Upper lobe of right lung (tissue), 1 donor: Measurements from ENCODE around the gene LRMDA. TPM values are rescaled to one million over a fixed set of nuclear protein-coding genes. Genes with fewer than 3 reads are reported as not detected.

ENCODE experiments used
- ATAC-seq: fragments of 200-7000 bp; cut with Tn5 transposase; one replicate; pipeline ENCODE4 v1.9.1; 2020; ENCODE audit warnings: mild to moderate bottlenecking, moderate library complexity
- DNase-seq: peaks from one replicate; pipeline ENCODE4 v3.0.0-alpha.2; 2020
- H3K27ac ChIP-seq: fragments of 200-600 bp; one replicate; pipeline ENCODE4 v1.8.0; 2022
- H3K27me3 ChIP-seq: fragments of 200-600 bp; one replicate; pipeline ENCODE4 v1.8.0; 2022; ENCODE audit warnings: mild to moderate bottlenecking
- H3K36me3 ChIP-seq: fragments of 200-600 bp; one replicate; pipeline ENCODE4 v1.8.0; 2022
- H3K4me1 ChIP-seq: fragments of 200-600 bp; one replicate; pipeline ENCODE4 v1.8.0; 2022
- H3K4me3 ChIP-seq: fragments of 200-600 bp; one replicate; pipeline ENCODE4 v1.8.0; 2022; ENCODE audit warnings: mild to moderate bottlenecking
- H3K9me3 ChIP-seq: fragments of 200-600 bp; one replicate; pipeline ENCODE4 v1.8.0; 2022
- intact Hi-C: fragments of 100-400 bp; cut with DNase I; formaldehyde crosslinking; loops from one replicate; pipeline ENCODE4 v1.11.0; 2022
- total RNA-seq: library from RNA; stranded (reverse); fragmentation: NEBNext Ultra II Directional; extraction: Animal tissue kit (Norgen Biotek cat#: 25700); gene quantifications from one replicate; pipeline ENCODE4 v1.2.1, GENCODE V29; 2021
- TF ChIP-seq, protein P1 (sequence below): fragments of 200-600 bp; IDR thresholded peaks from one replicate; pipeline ENCODE4 v1.8.0; 2022; ENCODE audit warnings: antibody characterized with exemption
- donor health status: DM: no; HTN: yes; CAD: no; lungs with severe emphysema.

LRMDA gene
- total RNA-seq, 1 donor from 2014 or later, result 20.0 TPM

DNA sequence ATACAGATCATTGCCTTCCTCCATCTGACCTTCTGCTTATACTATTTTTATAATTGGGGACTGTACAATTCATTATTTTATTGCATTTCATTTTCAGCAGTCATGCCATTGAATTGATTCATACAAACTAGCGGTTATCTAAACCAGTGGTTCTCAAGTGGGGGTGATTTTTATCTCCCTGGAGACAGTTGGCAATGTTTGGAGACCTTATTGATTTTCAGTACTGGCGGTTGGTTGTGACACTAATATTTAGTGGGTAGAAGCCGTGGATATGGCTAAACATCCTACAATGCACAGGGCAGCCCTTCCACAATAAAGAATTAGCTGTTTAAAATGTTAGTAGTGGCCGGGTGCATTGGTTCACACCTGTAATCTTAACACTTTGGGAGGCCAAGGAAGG lies 765.9 kb downstream of the LRMDA start:
- DNase-seq (no peak), ATAC-seq (no peak)
- Histone ChIP-seq H3K27me3 (no peaks in the 10 kb centered on the region), H3K4me1 (peaks cover 11% of the 10 kb centered on the region), H3K4me3 (no peak overlapping the region), H3K27ac (no peak overlapping the region), H3K9me3 (no peaks in the 10 kb centered on the region), H3K36me3 (no peaks in the 10 kb centered on the region)
- intact Hi-C loops, result no loop called here
- TF ChIP-seq, protein P1, sequence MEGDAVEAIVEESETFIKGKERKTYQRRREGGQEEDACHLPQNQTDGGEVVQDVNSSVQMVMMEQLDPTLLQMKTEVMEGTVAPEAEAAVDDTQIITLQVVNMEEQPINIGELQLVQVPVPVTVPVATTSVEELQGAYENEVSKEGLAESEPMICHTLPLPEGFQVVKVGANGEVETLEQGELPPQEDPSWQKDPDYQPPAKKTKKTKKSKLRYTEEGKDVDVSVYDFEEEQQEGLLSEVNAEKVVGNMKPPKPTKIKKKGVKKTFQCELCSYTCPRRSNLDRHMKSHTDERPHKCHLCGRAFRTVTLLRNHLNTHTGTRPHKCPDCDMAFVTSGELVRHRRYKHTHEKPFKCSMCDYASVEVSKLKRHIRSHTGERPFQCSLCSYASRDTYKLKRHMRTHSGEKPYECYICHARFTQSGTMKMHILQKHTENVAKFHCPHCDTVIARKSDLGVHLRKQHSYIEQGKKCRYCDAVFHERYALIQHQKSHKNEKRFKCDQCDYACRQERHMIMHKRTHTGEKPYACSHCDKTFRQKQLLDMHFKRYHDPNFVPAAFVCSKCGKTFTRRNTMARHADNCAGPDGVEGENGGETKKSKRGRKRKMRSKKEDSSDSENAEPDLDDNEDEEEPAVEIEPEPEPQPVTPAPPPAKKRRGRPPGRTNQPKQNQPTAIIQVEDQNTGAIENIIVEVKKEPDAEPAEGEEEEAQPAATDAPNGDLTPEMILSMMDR, result no peak

DNA sequence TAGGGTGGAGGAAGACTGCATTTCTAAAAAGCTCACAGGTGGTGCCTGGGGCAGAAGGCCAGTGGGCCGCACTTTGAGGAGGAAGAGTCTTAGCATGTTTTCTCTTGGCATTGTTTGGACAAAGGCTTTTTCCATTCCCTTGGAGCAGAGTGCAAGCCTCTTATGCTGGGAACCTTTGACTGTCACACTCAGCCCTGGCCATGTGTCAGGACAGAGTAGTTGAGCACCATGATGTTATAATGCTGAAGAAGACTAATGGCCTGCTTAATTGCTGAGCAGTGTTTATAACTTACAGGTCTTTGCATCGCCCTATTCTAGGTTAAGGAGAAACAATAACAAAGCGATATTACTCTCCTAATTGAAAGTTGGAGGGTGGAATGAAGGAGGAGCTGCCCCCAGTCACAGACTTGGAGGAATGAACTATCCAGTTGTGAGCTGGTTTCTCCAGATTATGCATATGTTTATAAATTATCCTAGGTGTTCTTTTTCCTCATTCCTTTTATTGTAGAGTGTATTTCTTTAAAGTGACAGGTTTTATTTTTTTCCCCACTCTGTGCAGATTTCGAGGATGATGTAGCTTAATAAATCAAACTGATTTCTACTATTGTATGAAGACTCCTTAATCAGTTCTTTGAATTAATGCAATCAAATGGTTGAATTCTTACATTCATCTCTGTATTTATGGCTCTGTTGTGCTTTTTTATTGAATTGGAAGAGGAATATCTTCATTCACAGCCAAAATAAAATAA lies 767.0 kb downstream of the LRMDA start:
- Histone ChIP-seq H3K27ac (no peak overlapping the region), H3K4me1 (peaks cover 11% of the 10 kb centered on the region), H3K9me3 (no peaks in the 10 kb centered on the region), H3K36me3 (no peaks in the 10 kb centered on the region), H3K4me3 (no peak overlapping the region), H3K27me3 (no peaks in the 10 kb centered on the region)
- DNase-seq (no peak), ATAC-seq (no peak)
- TF ChIP-seq, protein P1, result no peak
- intact Hi-C loops, result no loop called here

- Histone ChIP-seq H3K4me3 (no peak overlapping the region), H3K9me3 (no peaks in the 10 kb centered on the region), H3K27me3 (no peaks in the 10 kb centered on the region), H3K27ac (no peak overlapping the region), H3K4me1 (no peaks in the 10 kb centered on the region), H3K36me3 (no peaks in the 10 kb centered on the region)
- no peak for DNase-seq
- no peak for ATAC-seq
- intact Hi-C loops, result no loop called here
- TF ChIP-seq, protein P1, result no peak
Measured at GRCh38 chr10:76201962-76202361, 770.5 kb downstream of the LRMDA start.

- Histone ChIP-seq H3K36me3 (no peaks in the 10 kb centered on the region), H3K9me3 (no peaks in the 10 kb centered on the region), H3K27ac (no peak overlapping the region), H3K4me1 (no peaks in the 10 kb centered on the region), H3K27me3 (no peaks in the 10 kb centered on the region), H3K4me3 (no peak overlapping the region)
- TF ChIP-seq, protein P1, result no peak
- intact Hi-C loops, result no loop called here
- ATAC-seq (no peak), DNase-seq (no peak)
Measured at GRCh38 chr10:76202777-76203176, 771.4 kb downstream of the LRMDA start.

DNA sequence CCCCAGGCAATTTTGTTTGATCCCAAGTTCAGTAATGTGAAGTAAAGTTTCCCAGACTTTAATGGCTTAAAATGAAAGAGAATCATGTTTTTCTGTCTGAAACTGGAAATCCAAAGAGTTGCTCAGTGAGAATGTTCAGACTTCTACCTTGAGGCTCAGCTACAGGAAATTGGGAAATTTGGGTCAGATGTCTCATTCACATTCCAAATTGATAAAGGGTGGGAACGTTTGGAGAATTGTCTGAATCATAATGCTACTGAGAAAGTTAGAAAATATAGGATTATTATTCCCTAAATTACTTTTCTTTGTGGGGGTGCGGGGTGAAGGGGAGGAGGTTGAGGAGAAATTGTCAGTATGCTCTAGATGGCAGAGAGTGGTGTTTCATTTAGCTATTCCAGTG lies 773.9 kb downstream of the LRMDA start:
- Histone ChIP-seq H3K36me3 (no peaks in the 10 kb centered on the region), H3K4me1 (no peaks in the 10 kb centered on the region), H3K27me3 (no peaks in the 10 kb centered on the region), H3K4me3 (no peak overlapping the region), H3K9me3 (no peaks in the 10 kb centered on the region), H3K27ac (no peak overlapping the region)
- no peak for ATAC-seq
- DNase-seq, result no peak
- TF ChIP-seq, protein P1, result no peak
- intact Hi-C loops, result no loop called here
